ACC112 (cell line): ENCODE data around the gene EXD3.
A peak's percentile ranks its signal among the peaks of the same experiment; 100 is the strongest.

Experiments used
- H2AFZ ChIP-seq: fragments of 200-600 bp; sonication (generic); one replicate; pipeline ENCODE4 v1.6.0; 2017; ENCODE audit warnings: antibody characterized with exemption, low read length; ENCODE audit not compliant: unreplicated experiment
- H3K27ac ChIP-seq: fragments of 200-600 bp; sonication (generic); 2 replicates; pipeline ENCODE4 v1.5.1; 2014; ENCODE audit warnings: low read depth, mild to moderate bottlenecking, antibody characterized with exemption, low read length, moderate library complexity
- H3K27me3 ChIP-seq: fragments of 200-600 bp; sonication (generic); 2 replicates; pipeline ENCODE4 v1.6.1; 2014; ENCODE audit warnings: mild to moderate bottlenecking, antibody characterized with exemption, low read length, moderate library complexity, mixed read lengths; ENCODE audit not compliant: insufficient read depth
- H3K36me3 ChIP-seq: fragments of 200-600 bp; sonication (generic); 2 replicates; pipeline ENCODE4 v1.6.1; 2016; ENCODE audit warnings: mild to moderate bottlenecking, antibody characterized with exemption, low read length, moderate library complexity, mixed read lengths; ENCODE audit not compliant: insufficient read depth
- H3K4me1 ChIP-seq: fragments of 200-600 bp; sonication (generic); one replicate; pipeline ENCODE4 v1.6.1; 2016; ENCODE audit warnings: low read length, mixed read lengths; ENCODE audit not compliant: insufficient read depth, unreplicated experiment, control insufficient read depth
- H3K4me3 ChIP-seq: fragments of 200-600 bp; sonication (generic); 2 replicates; pipeline ENCODE4 v1.5.1; 2014; ENCODE audit warnings: mild to moderate bottlenecking, low read depth, low read length
- H3K79me2 ChIP-seq: fragments of 200-600 bp; sonication (generic); one replicate; pipeline ENCODE4 v1.6.0; 2016; ENCODE audit warnings: low read length; ENCODE audit not compliant: control insufficient read depth, unreplicated experiment, insufficient read depth

The EXD3 gene

GRCh38 chr9:137302118-137302448, 120.9 kb downstream of the EXD3 start, which contains the start of gene NRARP:
NRARP (minus strand) TSS chr9:137302271; CDS start chr9:137301928, 343 bp downstream.
- H3K4me3 ChIP-seq: peak within 1 kb of the TSS; percentile 73
- peaks cover 5% of the 10 kb centered on the region for H3K4me1 ChIP-seq
- H3K36me3 ChIP-seq: no peaks in the 10 kb centered on the region
- H3K27ac ChIP-seq: no peak within 1 kb of the TSS
- peak within 1 kb of the TSS; percentile 23 for H2AFZ ChIP-seq
- no peaks in the 10 kb centered on the region for H3K79me2 ChIP-seq
- H3K27me3 ChIP-seq: peaks cover 38% of the 10 kb centered on the region

- Histone ChIP-seq H3K4me1 (peaks cover 12% of the 10 kb centered on the region), H3K4me3 (peak overlapping the region; percentile 71), H3K36me3 (no peaks in the 10 kb centered on the region), H3K27me3 (peaks cover 46% of the 10 kb centered on the region), H2AFZ (peak overlapping the region; percentile 15), H3K79me2 (no peaks in the 10 kb centered on the region), H3K27ac (no peak overlapping the region)
Observed at GRCh38 chr9:137301081-137301947, 121.6 kb downstream of the EXD3 start.

- H3K27ac ChIP-seq: no peak overlapping the region
Observed at GRCh38 chr9:137300567-137301080, 122.3 kb downstream of the EXD3 start.

GRCh38 chr9:137299938-137300337, 123.0 kb downstream of the EXD3 start:
- Histone ChIP-seq H2AFZ (no peak overlapping the region), H3K79me2 (no peaks in the 10 kb centered on the region), H3K36me3 (no peaks in the 10 kb centered on the region), H3K27ac (no peak overlapping the region), H3K4me1 (peaks cover 15% of the 10 kb centered on the region), H3K27me3 (peaks cover 51% of the 10 kb centered on the region), H3K4me3 (no peak overlapping the region)

More at GRCh38 chr9:137300567-137301080, 122.3 kb downstream of the EXD3 start:
- H3K36me3 ChIP-seq: no peaks in the 10 kb centered on the region
- peak overlapping the region; percentile 71 for H3K4me3 ChIP-seq
- H3K27me3 ChIP-seq: peaks cover 49% of the 10 kb centered on the region
- no peaks in the 10 kb centered on the region for H3K79me2 ChIP-seq
- H2AFZ ChIP-seq: peak overlapping the region; percentile 15
- peaks cover 15% of the 10 kb centered on the region for H3K4me1 ChIP-seq

GRCh38 chr9:137299203-137299565, 123.8 kb downstream of the EXD3 start:
- H3K4me1 ChIP-seq: peaks cover 15% of the 10 kb centered on the region
- H3K4me3 ChIP-seq: no peak overlapping the region
- H2AFZ ChIP-seq: no peak overlapping the region
- peaks cover 54% of the 10 kb centered on the region for H3K27me3 ChIP-seq
- H3K27ac ChIP-seq: no peak overlapping the region
- no peaks in the 10 kb centered on the region for H3K36me3 ChIP-seq
- H3K79me2 ChIP-seq: no peaks in the 10 kb centered on the region

- H3K36me3 ChIP-seq: no peaks in the 10 kb centered on the region
- H3K79me2 ChIP-seq: no peaks in the 10 kb centered on the region
- no peak overlapping the region for H3K4me3 ChIP-seq
- peaks cover 15% of the 10 kb centered on the region for H3K4me1 ChIP-seq
- H3K27me3 ChIP-seq: peaks cover 54% of the 10 kb centered on the region
- no peak overlapping the region for H3K27ac ChIP-seq
- H2AFZ ChIP-seq: no peak overlapping the region
Observed at GRCh38 chr9:137298401-137299202, 124.4 kb downstream of the EXD3 start.

GRCh38 chr9:137297966-137298365, 125.0 kb downstream of the EXD3 start:
- H3K4me1 ChIP-seq: peaks cover 15% of the 10 kb centered on the region
- no peaks in the 10 kb centered on the region for H3K36me3 ChIP-seq
- H3K79me2 ChIP-seq: no peaks in the 10 kb centered on the region
- H3K27me3 ChIP-seq: peaks cover 54% of the 10 kb centered on the region
- no peak overlapping the region for H3K4me3 ChIP-seq
- H3K27ac ChIP-seq: no peak overlapping the region
- no peak overlapping the region for H2AFZ ChIP-seq

GRCh38 chr9:137296670-137297664, 126.0 kb downstream of the EXD3 start:
- Histone ChIP-seq H3K4me1 (peaks cover 10% of the 10 kb centered on the region), H2AFZ (no peak overlapping the region), H3K79me2 (no peaks in the 10 kb centered on the region), H3K36me3 (no peaks in the 10 kb centered on the region), H3K27ac (no peak overlapping the region), H3K4me3 (no peak overlapping the region), H3K27me3 (peaks cover 54% of the 10 kb centered on the region)

- Histone ChIP-seq H3K4me3 (no peak overlapping the region), H3K79me2 (no peaks in the 10 kb centered on the region), H2AFZ (no peak overlapping the region), H3K27ac (no peak overlapping the region), H3K4me1 (peaks cover 10% of the 10 kb centered on the region), H3K36me3 (no peaks in the 10 kb centered on the region), H3K27me3 (peaks cover 53% of the 10 kb centered on the region)
Observed at GRCh38 chr9:137295849-137296669, 126.9 kb downstream of the EXD3 start.
